GM12873 (cell line): Measurements from ENCODE around the gene WFIKKN1.

Experiments
- TF ChIP-seq, protein P1 (sequence below): IDR thresholded peaks from 2 replicates; pipeline ENCODE4 v1.5.1; 2012; ENCODE audit warnings: low read depth, mild to moderate bottlenecking, moderate library complexity, low read length, control low read depth; ENCODE audit not compliant: insufficient read depth; ENCODE audit errors: missing control alignments

Gene WFIKKN1

GRCh38 chr16:666572-666971 is 35.8 kb downstream of the WFIKKN1 start:
- TF ChIP-seq, protein P1, sequence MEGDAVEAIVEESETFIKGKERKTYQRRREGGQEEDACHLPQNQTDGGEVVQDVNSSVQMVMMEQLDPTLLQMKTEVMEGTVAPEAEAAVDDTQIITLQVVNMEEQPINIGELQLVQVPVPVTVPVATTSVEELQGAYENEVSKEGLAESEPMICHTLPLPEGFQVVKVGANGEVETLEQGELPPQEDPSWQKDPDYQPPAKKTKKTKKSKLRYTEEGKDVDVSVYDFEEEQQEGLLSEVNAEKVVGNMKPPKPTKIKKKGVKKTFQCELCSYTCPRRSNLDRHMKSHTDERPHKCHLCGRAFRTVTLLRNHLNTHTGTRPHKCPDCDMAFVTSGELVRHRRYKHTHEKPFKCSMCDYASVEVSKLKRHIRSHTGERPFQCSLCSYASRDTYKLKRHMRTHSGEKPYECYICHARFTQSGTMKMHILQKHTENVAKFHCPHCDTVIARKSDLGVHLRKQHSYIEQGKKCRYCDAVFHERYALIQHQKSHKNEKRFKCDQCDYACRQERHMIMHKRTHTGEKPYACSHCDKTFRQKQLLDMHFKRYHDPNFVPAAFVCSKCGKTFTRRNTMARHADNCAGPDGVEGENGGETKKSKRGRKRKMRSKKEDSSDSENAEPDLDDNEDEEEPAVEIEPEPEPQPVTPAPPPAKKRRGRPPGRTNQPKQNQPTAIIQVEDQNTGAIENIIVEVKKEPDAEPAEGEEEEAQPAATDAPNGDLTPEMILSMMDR, result no peak

GRCh38 chr16:667113-667779 is 36.5 kb downstream of the WFIKKN1 start:
- TF ChIP-seq, protein P1, result no peak

DNA sequence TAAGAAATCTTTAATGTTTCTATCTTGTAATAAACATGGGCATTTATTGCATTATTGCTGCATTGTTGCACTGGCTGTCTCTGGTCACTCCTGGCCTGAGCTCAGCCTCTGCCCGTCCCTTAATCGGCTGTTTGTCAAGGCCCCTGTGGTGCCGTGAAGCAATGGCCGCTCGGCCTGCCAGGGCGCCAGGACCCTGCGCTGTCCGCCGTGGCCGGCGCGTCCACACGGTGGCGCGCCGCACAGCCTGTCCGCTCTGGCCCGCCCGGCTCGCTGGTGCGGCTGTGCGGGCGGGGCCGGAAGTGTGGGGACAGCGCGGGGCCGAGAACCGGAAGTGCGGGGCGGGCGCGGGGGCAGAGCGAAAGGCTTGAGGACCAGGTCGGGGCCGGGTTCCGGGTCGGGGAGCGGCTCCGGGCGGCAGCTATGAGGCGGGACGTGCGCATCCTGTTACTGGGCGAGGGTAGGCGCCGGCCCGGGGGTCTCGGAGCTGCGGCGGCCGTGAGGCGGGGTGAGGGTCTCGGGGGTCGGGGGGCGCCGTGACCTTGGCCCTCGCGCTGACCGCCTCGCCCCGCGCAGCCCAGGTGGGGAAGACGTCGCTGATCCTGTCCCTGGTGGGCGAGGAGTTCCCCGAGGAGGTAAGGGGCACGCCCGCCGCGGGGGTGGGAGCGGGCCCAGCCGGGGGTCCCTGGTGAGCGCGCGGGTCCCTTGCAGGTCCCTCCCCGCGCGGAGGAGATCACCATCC is 37.2 kb downstream of the WFIKKN1 start, which contains the start of gene RHOT2:
Gene RHOT2, plus strand, starts transcription at position 353 of the 739 bp plus-strand sequence. Its CDS starts 68 bp downstream, at position 421.
- TF ChIP-seq, protein P1, result peak; percentile 83

DNA sequence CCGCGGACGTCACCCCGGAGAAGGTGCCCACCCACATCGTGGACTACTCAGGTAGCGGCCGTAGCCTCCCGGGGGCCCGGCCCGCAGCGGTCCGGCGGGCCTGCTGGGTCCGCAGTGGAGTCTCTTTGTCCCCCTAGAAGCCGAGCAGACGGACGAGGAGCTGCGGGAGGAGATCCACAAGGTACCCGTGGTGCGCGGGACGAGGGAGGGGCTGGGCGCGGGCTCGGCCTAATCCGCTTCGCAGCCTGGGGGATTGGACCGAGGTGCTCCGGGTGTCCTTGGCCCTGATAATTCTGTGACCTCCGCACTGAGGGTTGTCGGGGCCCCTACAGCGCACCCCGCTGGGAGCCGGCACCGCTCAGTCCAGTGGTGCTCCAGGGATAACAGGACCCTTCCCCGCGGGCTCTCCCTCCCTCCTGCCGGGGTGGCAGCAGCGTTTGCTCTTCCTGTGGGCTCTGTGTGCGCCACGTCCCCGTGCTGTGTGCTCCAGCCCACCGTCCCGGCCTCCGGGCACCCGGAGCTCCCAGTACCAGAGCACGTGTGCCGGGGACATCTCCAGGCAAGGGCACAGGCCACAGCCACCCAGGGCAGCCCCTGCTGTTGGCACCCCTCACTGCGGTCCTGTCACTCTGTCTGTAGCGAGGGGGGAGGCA is 37.9 kb downstream of the WFIKKN1 start:
- TF ChIP-seq, protein P1, result no peak

GRCh38 chr16:669666-670065 is 38.9 kb downstream of the WFIKKN1 start:
- TF ChIP-seq, protein P1, result no peak

DNA sequence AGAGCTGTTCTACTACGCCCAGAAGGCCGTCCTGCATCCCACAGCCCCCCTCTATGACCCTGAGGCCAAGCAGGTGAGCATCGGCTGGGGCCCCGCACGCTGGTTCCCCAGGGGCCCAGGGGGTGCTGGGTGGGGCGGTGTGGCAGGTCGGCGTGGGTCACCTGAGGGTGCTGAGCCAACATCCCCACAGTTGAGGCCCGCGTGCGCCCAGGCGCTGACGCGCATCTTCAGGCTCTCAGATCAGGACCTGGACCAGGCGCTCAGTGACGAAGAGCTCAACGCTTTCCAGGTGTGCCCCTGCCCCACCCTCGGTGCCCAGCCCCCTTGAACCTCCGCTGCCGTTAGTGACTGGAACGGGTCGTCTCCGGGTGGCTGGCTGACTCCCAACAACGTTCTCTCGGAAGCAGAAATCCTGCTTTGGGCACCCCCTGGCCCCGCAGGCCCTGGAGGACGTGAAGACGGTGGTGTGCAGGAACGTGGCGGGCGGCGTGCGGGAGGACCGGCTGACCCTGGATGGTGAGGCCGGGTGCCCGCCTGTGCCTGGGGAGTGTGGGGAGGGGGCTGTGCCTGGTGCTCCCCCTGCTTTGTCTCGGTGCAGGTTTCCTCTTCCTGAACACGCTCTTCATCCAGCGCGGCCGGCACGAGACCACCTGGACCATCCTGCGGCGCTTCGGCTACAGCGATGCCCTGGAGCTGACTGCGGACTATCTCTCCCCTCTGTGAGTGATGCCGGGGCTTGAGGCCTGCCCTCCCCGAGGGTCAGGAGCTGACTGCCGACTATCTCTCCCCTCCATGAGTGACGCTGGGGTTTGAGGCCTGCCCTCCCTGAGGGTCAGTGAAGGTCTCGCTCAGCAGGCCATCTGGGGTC is 39.9 kb downstream of the WFIKKN1 start:
- TF ChIP-seq, protein P1, result no peak
